Muscle layer of duodenum (tissue), 2 donors: ENCODE data around the gene RIPOR3.
"Not testable (repeated sequence)": the region's sequence is repeated elsewhere in the genome, so short reads cannot be mapped to it uniquely, and the experiment has no call there.

Experiments used
- H3K27ac ChIP-seq: one replicate; pipeline ENCODE4 v1.7.0; 2013; ENCODE audit warnings: mild to moderate bottlenecking, low read length
- H3K27me3 ChIP-seq: one replicate; pipeline ENCODE4 v1.7.0; 2013; ENCODE audit warnings: low read depth, mild to moderate bottlenecking, control low read depth, low read length
- H3K36me3 ChIP-seq, 2 donors: one replicate each; pipeline ENCODE4 v1.7.0; 2013; ENCODE audit warnings: low read length in 2 of 2, control low read depth in 1 of 2, mild to moderate bottlenecking in 1 of 2; ENCODE audit not compliant: insufficient read depth in 2 of 2, control insufficient read depth in 1 of 2
- H3K4me1 ChIP-seq, 2 donors: one replicate each; pipeline ENCODE4 v1.7.0; 2013; ENCODE audit warnings: low read length in 2 of 2, mild to moderate bottlenecking in 2 of 2, control low read depth in 1 of 2, moderate library complexity in 1 of 2; ENCODE audit not compliant: insufficient read depth in 2 of 2, control insufficient read depth in 1 of 2
- H3K4me3 ChIP-seq, 2 donors: one replicate each; pipeline ENCODE4 v1.7.0; 2013; ENCODE audit warnings: low read length in 2 of 2, low read depth in 1 of 2, mild to moderate bottlenecking in 1 of 2
- H3K9me3 ChIP-seq, 2 donors: one replicate each; pipeline ENCODE4 v1.7.0; 2013; ENCODE audit warnings: low read length in 2 of 2, control low read depth in 1 of 2, mild to moderate bottlenecking in 1 of 2; ENCODE audit not compliant: control insufficient read depth in 1 of 2
- donor health status: healthy.

The RIPOR3 gene

DNA sequence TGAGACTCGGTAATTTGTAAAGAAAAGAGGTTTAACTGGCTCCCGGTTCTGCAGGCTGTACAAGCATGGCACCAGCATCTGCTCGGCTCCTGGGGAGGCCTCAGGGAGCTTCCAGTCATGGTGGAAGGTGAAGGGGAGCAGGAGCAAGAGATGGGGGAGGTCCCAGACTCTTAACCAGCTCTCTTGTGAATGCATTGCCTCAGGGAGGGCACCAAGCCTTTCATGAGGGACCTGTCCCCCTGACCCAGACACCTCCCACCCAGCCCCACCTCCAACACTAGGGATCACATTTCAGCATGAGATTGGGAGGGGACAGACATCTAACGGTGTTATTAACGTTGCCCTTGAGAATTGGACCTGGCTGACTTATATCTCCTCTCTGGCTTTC lies 112.6 kb downstream of the RIPOR3 start:
- H3K27ac ChIP-seq, result no peak overlapping the region
- H3K4me1 ChIP-seq, result peaks cover 0 to 8% of the 10 kb centered on the region in 2 donors
- H3K4me3 ChIP-seq, result no peak overlapping the region
- peaks cover 63 to 80% of the 10 kb centered on the region in 2 donors for H3K36me3 ChIP-seq
- no peaks in the 10 kb centered on the region for H3K9me3 ChIP-seq
- H3K27me3 ChIP-seq, result no peaks in the 10 kb centered on the region

DNA sequence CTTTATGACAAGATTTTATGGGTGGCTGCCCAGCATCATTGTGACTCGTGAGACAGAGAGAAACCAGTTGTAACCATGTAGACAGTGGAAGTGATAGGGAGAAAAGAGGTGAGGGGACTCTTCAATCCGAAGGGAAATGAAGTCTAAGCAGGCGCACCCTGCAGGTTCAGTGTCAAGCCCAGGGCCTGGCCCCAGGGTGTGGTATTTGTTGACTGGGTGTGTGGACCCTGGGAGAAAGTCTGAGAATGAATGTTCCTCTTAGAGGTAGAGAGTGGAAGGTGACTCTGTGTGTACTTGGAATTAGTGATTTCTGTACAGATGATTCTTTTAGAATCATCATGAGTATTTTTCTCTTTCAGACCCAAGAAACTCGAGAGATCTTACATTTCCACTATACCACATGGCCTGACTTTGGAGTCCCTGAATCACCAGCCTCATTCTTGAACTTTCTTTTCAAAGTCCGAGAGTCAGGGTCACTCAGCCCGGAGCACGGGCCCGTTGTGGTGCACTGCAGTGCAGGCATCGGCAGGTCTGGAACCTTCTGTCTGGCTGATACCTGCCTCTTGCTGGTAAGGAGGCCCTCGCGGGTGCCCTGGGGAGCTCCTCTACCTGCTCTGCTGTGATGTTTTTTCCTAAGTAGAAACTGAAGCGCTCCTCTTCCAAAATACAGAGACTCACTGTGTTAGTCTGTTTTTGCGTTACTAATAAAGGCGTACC lies 113.1 kb downstream of the RIPOR3 start:
- Histone ChIP-seq H3K27me3 (no peaks in the 10 kb centered on the region), H3K4me3 (no peak overlapping the region), H3K9me3 (no peaks in the 10 kb centered on the region), H3K36me3 (peaks cover 58 to 74% of the 10 kb centered on the region in 2 donors), H3K27ac (no peak overlapping the region), H3K4me1 (peaks cover 4 to 13% of the 10 kb centered on the region in 2 donors)

DNA sequence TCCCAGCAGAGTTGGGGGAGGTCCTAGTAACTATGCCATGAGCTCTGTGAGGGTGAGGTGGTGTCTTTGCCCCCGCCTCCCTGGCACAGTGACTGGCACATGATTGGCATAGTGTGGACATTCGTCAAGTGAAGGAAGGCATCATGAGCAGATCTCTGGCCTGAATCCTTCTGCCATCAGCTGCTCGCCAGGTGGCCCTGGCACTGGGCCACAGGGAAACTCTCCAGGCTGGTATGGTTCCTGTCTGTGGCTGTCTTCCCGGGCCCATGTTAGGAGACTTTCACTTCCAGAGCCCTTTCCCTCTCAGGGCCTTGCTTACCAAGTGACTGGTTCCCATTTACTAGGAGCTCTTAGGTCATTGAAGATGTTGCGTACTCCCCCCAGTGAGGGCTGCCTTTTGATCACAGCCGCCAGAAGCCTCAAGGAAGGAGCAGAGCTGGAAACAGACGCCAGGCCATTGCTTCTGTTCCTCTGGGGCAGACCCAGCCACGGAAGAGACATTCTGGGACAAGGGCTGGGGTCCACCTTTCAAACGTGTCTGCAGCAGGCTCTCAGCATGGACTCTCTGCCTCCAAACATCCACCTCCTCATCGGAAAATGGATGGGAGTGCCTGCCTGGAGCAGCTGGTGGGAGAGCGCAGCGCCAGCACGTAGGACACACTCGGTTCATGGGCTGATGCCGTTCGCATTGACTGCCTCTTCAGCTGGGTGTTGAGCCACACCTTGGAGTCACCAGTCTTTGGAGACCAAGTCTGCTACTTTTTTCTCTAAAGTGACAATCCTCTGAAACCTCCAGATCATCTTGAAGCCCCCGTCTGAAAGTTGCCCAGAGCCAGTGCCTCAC lies 113.9 kb downstream of the RIPOR3 start:
- Histone ChIP-seq H3K27ac (no peak overlapping the region), H3K36me3 (peaks cover 54 to 66% of the 10 kb centered on the region in 2 donors), H3K9me3 (no peaks in the 10 kb centered on the region), H3K4me1 (peaks cover 7 to 19% of the 10 kb centered on the region in 2 donors), H3K27me3 (no peaks in the 10 kb centered on the region), H3K4me3 (no peak overlapping the region)

DNA sequence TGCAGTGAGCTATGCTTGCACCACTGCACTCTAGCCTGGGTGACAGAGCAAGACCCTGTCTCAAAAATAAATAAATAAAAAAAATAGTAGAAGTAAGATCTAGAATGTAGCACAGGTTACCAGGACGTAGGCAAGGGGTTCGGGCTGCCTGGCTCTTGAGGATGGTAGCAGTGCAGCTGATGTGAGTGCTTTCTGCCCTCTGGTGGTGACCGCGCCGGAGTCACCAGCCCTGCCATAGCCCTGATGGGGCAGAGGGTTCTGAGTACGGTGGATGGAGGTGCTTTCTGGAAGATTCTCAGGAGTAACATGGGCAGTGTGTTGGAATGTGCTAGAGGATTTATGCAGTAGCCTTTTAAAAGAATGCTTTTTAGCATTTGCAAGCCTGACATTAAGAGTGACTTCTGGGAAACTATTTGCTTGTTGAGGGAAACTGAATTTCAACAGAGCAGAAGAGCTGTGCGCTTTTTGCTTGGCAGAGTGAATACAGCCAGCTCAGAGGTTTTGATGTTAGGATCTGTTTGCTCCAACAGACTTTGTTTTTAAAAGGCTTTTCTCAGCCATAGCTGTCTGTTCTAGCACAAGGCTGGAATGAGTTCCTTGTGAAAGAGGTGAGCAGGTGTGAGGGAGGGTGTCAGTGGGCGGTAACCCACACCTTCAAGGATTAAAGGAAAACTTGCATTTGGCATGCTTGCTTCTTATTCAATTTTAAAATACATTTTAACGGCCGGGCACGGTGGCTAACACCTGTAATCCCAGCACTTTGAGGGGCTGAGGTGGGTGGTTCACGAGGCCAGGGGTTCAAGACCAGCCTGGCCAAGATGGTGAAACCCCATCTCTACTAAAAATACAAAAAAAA lies 115.2 kb downstream of the RIPOR3 start:
- H3K9me3 ChIP-seq, result no peaks in the 10 kb centered on the region
- H3K27me3 ChIP-seq, result no peaks in the 10 kb centered on the region
- peaks cover 7 to 22% of the 10 kb centered on the region in 2 donors for H3K4me1 ChIP-seq
- no peak overlapping the region for H3K4me3 ChIP-seq
- peaks cover 43 to 57% of the 10 kb centered on the region in 2 donors for H3K36me3 ChIP-seq
- H3K27ac ChIP-seq, result peak overlapping the region; percentile 48

DNA sequence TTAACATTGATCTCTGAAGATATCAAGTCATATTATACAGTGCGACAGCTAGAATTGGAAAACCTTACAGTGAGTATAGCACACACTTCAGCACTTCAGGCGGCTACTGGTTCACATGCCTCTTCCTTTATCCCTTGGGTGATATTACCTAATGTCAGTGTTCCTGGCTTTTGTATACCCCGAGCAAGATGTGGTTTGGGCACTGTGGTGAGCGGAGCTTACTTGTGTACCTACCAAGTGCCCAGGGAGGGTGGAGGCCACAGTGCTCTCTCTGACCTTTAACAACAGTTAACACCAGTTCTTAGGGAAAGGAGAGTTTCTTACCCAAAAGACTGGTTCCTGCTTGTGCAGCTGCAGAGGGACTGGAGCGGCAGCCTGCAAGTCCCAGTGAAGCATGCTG lies 116.8 kb downstream of the RIPOR3 start:
- no peaks in the 10 kb centered on the region for H3K9me3 ChIP-seq
- H3K36me3 ChIP-seq, result peaks cover 28 to 51% of the 10 kb centered on the region in 2 donors
- H3K27me3 ChIP-seq, result no peaks in the 10 kb centered on the region
- no peak overlapping the region for H3K27ac ChIP-seq
- H3K4me1 ChIP-seq, result peaks cover 7 to 29% of the 10 kb centered on the region in 2 donors
- no peak overlapping the region for H3K4me3 ChIP-seq

DNA sequence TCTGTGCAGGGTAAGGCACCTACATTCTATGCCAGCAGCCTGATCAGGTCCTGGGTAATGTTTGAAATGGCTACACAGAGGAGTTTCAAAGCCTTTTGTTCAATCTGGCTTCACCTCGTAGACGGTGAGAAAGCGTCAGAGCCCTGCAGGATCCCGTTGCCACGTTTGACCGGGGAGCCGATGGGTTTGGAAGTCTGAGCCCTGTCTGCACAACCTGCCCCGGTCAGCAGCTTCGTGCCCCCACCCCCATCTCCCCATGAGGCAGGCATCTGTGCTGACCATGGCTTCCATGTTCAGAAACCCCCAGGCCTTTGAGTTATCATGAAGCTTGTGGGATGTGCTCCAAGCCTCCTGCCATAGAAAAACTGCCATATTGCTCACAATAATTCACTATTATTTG lies 117.2 kb downstream of the RIPOR3 start:
- Histone ChIP-seq H3K36me3 (peaks cover 27 to 51% of the 10 kb centered on the region in 2 donors), H3K4me1 (peaks cover 7 to 29% of the 10 kb centered on the region in 2 donors), H3K27ac (no peak overlapping the region), H3K9me3 (no peaks in the 10 kb centered on the region), H3K27me3 (no peaks in the 10 kb centered on the region), H3K4me3 (no peak overlapping the region)

DNA sequence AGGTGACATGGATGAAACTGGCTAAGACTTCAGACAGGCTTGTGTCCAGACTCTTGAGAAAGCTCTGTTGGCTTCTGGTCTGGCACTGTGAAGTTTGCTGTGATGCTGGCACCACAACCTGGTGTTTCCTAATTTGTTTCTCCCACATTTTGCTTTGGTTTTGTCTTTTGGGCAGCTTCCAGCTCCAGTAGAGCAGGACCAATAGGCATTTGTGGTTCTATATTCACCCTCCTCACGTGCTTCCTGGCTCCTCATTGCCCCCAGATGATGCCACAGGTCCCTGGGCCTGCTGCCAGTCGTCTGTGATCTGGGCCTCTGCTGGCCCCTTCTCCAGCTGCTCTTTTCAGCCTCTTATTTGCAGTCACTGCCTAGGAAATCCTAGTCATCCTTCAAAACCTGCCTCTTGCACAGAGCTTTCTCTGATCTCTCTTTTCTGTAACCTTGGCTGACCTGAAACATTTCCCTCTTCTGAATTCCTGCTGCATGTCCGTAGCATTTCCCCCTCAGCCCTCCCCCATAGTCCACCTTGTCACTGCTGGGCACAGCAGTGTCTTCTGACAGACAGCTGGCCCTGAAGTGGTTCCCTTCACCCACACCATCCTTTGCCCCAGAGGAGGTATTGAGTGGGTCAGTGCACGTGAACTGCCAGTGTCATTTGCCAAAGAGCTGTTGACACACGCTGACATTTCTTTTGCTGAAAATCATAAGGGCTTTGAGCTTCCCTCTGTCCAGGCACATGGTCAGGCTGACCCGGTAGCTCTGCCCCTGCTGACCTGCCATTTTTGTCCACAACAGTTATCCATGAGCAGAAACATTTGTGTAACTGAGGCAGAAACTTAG lies 118.2 kb downstream of the RIPOR3 start:
- peaks cover 31 to 51% of the 10 kb centered on the region in 2 donors for H3K36me3 ChIP-seq
- no peak overlapping the region for H3K4me3 ChIP-seq
- no peaks in the 10 kb centered on the region for H3K9me3 ChIP-seq
- H3K27ac ChIP-seq, result no peak overlapping the region
- H3K4me1 ChIP-seq, result peaks cover 7 to 29% of the 10 kb centered on the region in 2 donors
- H3K27me3 ChIP-seq, result no peaks in the 10 kb centered on the region

DNA sequence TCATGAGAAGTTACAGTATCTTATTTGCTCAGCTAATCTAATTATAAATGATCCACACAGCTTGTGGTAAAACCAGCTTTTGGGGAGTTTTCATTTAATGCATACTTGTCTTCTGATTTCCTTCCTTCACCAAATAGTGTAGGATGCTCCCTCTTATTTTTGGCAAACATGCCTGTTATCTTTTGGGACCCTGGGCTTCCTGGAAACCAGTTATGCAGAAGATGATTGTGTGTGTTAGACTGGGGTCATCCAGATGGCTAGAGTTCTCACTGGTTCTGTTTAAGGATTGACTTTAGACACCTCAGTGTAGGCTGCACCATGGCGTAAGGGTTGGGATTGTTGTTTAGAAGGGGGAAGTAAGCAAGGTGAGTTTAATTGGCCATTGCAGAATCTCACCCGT lies 119.9 kb downstream of the RIPOR3 start:
- Histone ChIP-seq H3K27ac (no peak overlapping the region), H3K4me3 (no peak overlapping the region), H3K9me3 (no peaks in the 10 kb centered on the region), H3K36me3 (peaks cover 29 to 43% of the 10 kb centered on the region in 2 donors), H3K27me3 (no peaks in the 10 kb centered on the region), H3K4me1 (peaks cover 7 to 20% of the 10 kb centered on the region in 2 donors)

DNA sequence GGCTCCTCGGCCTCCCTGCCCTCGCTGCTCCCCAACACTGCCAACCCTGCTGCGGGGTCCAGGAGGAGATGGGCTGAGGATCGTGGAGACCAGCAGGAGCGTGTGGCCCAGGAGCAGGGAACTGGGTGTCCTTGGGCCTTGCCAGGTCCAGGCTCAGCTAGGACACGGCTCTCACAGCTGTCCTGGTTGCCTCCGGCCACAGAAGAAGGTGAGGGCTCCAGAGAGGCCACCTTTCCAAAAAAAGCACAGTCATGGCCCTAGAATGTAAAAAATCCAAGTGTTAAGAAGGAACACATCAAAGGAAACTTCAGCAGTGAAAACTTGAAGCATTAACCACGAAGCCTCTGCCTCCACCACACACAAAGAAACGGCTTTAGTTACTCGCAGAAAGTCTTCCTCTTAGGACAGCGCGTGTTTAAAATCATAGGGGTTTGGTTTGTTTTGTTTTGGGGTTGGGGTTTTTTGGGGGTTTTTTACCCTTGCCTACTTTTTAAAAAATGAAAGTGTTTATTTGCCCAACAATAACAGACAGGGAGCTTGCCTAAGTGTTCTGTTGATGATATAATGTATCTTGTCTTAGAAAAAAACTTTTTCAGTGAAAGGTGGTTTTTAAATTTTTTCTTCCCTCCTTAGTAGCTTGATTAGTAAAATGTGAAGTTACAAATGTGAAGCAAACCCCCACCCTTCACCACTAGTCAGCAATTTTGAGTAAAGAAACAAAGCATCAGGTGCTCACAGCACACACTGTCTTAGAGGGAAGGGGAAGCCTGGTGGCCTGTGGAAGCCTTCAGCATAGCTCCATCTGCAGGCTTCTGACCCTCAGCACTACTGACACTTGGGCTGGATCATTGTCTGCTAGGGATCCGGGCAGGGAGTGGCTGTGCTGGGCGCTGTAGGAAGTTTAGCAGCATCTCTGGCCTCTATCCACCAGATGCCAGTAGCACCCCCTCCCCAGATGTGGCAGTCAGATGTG lies 121.2 kb downstream of the RIPOR3 start:
- Histone ChIP-seq H3K36me3 (peaks cover 25 to 46% of the 10 kb centered on the region in 2 donors), H3K4me3 (no peak overlapping the region), H3K9me3 (no peaks in the 10 kb centered on the region), H3K27ac (no peak overlapping the region), H3K4me1 (peaks cover 7 to 25% of the 10 kb centered on the region in 2 donors), H3K27me3 (no peaks in the 10 kb centered on the region)

DNA sequence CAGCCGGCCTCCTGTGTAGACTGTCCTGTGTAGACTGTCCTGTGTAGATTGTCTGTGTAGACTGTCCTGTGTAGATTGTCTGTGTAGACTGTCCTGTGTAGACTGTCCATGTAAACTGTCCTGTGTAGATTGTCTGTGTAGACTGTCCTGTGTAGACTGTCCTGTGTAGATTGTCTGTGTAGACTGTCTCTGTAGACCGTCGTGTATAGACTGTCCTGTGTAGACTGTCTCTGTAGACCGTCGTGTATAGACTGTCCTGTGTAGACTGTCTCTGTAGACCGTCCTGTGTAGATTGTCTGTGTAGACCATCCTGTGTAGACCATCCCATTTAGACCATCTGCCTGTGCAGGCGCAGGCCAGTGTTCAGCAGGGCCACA lies 121.9 kb downstream of the RIPOR3 start:
- H3K9me3 ChIP-seq, H3K27ac ChIP-seq, H3K27me3 ChIP-seq, H3K4me3 ChIP-seq: not testable (repeated sequence)
- peaks cover 21 to 42% of the 10 kb centered on the region in 2 donors for H3K36me3 ChIP-seq
- H3K4me1 ChIP-seq, result peaks cover 7 to 27% of the 10 kb centered on the region in 2 donors
